HG02678 (cell line): ENCODE measurements around the gene SH3BP5.

Source experiments
- ATAC-seq: cut with Tn5 transposase; IDR thresholded peaks from one replicate; pipeline ENCODE4 v1.9.1; 2021; ENCODE audit warnings: mild to moderate bottlenecking, moderate library complexity; ENCODE audit not compliant: unreplicated experiment

The SH3BP5 gene

DNA sequence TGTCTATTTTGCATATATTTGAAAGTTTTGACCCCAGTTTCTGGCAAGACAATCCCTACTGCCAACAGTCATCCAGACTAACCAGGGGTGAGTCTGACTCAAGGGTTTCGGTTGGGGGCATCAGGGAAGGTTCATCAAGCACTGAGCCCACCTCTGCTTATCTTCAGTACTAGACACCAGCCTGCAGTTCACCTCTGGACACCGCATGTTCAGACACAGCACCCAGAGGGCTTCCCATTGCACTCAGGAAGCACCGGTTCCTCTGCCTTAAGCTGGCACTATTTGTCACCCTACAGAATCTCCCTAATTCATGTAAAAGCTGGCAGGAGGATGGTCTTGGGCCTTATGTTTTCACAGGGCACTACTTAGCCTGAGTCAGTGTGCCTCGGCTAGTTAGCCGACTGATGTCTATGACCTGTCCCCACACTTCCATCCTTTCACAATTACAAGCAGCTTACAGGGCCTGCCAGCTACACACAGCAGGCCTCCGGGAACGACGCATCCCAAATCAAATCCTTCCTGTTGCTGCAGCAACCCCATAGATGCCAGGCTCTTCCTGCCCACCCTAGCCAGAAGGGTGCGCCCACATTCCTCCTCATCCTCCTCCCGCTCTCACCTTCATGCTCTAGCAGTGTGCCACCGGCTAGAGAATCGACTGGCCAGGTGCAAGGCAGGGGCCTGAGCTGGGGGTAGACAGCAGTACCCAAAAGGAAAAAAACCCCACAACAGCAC, 52.5 kb downstream of the SH3BP5 start:
- no peak for ATAC-seq

- no peak for ATAC-seq
Measured at GRCh38 chr3:15279205-15279604, 53.2 kb downstream of the SH3BP5 start.

DNA sequence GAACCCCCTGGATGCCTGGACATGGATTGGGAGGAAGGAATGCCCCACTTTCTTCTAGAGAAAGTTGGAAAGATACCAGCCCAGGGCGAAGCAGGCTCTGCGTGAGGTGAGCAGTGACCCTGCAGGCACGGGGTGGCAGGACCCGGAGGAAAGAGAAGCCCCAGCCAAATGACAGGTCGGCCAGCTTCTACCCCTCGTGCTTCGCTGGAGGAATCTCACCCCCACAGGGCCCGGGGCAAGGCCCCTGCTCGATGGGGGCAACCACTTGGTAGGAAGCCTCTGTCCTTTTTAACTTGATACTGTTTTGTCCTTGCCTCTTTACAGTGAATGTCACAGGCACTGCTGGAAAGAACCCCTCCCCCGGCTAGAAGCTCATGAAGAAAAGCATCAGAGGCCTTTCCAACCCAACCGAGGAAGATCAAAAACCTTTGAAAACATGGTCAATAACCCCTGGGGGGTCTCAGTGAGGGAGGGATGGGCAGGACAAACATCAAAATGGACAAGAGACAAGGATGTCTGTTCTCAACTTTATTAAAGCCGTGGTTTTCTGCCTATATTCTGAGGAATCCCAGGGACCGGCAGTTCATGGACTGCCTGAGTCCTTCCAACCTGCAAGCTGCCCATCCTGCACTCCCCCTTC, 54.4 kb downstream of the SH3BP5 start:
- no peak for ATAC-seq

- ATAC-seq = no peak
Measured at GRCh38 chr3:15276028-15276724, 56.2 kb downstream of the SH3BP5 start.

DNA sequence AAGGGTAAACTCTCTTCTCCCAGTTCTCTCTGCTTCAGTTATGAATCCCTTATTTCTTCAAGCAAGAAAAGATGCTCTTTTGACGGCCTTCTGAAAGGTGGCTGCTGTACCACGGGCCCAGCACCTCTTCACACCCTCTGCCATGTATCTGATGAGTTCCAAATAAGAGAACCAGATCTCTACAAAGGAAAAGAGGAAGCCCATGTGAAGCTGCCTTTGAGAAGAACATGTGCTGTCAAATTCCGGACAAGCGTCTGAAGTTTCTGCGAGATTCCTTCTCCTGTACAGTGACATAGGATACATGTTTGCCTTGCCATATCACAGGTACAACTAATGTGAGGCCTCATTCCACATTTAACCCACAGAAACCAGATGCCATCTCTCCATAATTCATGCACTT, 59.2 kb downstream of the SH3BP5 start:
- no peak for ATAC-seq

- no peak for ATAC-seq
Measured at GRCh38 chr3:15272426-15273196, 59.8 kb downstream of the SH3BP5 start.

- ATAC-seq = peak; percentile 78
Measured at GRCh38 chr3:15271785-15272381, 60.5 kb downstream of the SH3BP5 start.

DNA sequence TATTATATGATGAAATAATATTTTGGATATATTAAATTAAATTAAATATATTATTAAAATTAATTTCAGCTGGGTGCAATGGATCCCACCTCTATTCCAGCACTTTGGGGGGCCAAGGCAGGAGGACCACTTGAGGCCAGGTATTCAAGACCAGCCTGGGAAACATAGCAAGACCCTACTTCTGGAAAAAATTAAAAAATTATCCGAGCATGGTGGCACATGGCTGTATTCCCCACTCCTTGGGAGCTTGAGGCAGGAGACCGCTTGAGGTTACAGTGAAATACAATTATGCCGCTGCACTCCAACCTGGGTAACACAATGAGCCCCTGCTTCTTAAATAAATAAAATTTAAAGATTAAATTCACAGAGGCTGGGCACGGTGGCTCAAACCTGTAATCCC, 61.4 kb downstream of the SH3BP5 start:
- ATAC-seq = no peak

GRCh38 chr3:15269091-15269989, 63.0 kb downstream of the SH3BP5 start:
- ATAC-seq = peak; percentile 57

- ATAC-seq = peak; percentile 41
Measured at GRCh38 chr3:15268033-15268631, 64.3 kb downstream of the SH3BP5 start.

GRCh38 chr3:15267502-15267901, 64.9 kb downstream of the SH3BP5 start:
- ATAC-seq = no peak

GRCh38 chr3:15266510-15267376, 65.6 kb downstream of the SH3BP5 start:
- ATAC-seq = no peak

DNA sequence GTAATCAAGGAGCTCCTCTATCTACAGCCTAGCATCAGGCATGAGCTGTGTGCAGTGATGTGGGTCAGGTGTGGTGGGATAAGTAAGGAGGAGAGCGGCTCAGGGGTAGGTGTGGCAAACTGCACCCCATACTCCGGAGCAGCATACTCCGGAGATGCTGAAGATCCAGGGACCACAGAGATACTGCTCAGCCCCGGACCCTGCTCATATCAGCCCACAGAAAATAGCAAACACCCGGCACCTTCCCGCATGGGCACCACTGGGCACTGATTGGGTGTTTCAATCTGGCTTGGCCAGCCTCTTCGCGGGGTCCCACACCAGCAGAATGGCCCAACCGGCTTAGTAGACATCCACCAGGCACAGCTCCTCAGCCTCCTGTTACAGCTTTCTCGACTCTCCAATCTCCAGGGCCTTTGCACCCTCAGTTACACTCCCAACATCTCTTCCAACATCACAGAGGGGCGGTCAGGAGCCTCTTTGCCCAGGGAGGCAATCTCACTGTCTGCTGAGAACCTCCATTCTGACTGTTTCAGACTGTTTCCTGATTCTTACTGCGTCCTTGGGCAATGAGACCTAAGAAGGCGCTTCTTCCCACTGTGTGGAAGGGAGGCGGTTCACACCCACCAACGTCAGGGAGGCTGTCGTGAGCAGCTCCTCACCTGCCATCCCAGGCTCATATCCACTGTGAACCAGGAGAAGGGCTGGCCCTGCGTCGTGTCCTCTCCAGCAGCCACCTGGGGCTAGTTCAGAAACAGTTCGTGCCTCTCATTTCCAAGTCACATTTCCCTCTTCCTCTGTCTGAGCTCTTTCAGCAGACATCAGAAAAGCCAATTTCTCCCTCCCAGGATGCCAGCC, 66.5 kb downstream of the SH3BP5 start:
- ATAC-seq = no peak

DNA sequence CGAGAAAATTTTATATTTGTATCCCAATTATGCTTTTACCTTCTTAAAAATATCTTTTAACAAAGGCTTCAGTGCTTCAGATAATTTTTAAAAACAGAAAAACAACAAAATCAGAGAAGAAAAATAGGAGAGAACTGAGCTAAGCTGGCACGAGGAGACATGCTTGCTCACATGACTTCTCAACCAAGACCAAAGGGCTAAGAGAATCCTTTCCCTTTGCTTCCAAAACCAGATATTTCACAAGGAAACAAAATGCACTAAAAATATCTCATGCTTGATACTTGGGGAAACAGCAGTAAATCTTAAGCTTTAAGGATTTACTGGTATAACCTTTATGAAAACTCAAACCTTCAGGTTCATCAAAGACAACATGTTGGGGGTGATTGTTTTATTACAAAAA, 67.9 kb downstream of the SH3BP5 start:
- no peak for ATAC-seq

DNA sequence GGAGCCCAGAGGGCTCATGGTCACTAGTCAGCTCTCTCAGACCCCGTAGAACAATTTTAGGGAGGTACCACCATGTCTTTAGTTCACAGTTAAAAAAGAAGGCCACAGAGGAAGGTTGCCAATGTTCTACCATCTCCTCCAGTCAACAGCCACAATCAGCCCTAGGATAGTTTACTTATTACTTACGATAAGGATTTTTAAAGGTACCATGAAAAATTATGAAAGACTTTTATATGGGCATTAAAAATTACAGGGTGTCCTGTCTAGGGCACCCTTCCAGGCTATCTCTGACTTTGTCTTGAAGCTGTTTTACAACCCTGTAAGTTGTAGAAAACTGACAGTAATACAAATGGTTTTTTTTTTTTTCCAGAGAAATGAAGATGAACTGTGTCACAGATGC, 68.5 kb downstream of the SH3BP5 start:
- ATAC-seq = no peak

DNA sequence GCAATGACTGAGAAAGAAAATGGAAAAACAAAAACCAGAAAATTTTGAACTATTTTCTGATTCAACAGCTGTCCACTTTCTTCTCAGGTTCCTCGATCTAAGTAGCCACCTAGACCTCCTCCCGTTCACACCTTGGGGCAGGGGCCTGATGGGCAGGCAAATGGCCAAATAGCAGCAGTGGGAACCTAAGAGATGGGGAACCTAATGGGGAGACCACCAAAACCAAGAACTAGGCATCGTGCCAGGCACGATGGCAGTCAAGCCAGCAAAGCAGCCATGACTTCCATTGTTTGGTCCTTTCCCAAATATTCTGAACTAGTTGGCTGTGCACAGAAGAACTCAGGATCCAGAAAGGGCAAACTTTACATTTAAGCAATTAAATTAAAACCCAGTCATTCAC, 69.3 kb downstream of the SH3BP5 start:
- no peak for ATAC-seq

GRCh38 chr3:15262021-15262420, 70.4 kb downstream of the SH3BP5 start:
- ATAC-seq = no peak

DNA sequence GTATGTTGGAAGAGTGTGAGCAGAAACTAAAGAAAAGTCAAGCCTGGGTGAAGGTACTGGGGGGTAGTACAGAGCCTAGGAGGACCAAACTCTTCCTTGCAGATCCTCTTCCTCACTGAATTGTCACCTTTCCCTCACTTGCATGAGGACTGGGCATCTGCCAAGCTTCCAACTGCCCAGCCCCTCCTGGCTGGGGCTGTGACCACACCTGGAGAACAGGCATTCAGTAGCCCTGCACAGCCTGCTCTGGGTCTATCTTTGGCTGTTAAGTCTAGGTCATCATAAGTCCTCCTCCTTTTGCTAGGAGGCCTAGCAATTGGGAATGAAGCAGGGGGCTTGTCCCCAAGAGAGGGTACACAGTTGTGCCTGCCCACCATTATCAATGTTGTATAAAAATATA, 71.1 kb downstream of the SH3BP5 start:
- ATAC-seq = no peak
